Left renal pelvis (tissue), 4 donors: ENCODE results near the gene ARHGEF25. TPM values are rescaled to one million over a fixed set of nuclear protein-coding genes. Genes with fewer than 3 reads are reported as not detected.

Source experiments
- polyA plus RNA-seq, 4 donors: library from polyadenylated mRNA; unstranded; fragments of 120-200 nt; gene quantifications; one replicate each; pipeline ENCODE4 v1.2.1, GENCODE V29; 2013; ENCODE audit not compliant: insufficient read length in 4 of 4

Gene ARHGEF25
- polyA plus RNA-seq, 4 donors = 33.6 to 101 (median 36.9) TPM

Other genes with a start within 250 kb of the ARHGEF25 start
- gene R3HDM2, start 180.4 kb upstream of the ARHGEF25 start, polyA plus RNA-seq = 10 to 100 TPM; 65.5 to 99.8 (median 76.4) TPM
- under 1 TPM; 0.11 to 0.26 (median 0.17) TPM for gene INHBC, start 176.7 kb upstream of the ARHGEF25 start, polyA plus RNA-seq
- under 1 TPM; 0.36 to 0.78 (median 0.72) TPM for gene INHBE, start 156.1 kb upstream of the ARHGEF25 start, polyA plus RNA-seq
- gene GLI1, start 151.7 kb upstream of the ARHGEF25 start, polyA plus RNA-seq = 10 to 100 TPM; 16.2 to 62.3 (median 22.1) TPM
- 1 to 10 TPM; 1.9 to 5.5 (median 2.9) TPM for gene ARHGAP9, start 131.6 kb upstream of the ARHGEF25 start, polyA plus RNA-seq
- gene MARS1, start 123.4 kb upstream of the ARHGEF25 start, polyA plus RNA-seq = 100 to 1,000 TPM in 3 of 4 donors, 10 to 100 TPM in 1; 94.7 to 164 (median 118) TPM
- gene DDIT3, start 90.9 kb upstream of the ARHGEF25 start, polyA plus RNA-seq = 10 to 100 TPM; 16.3 to 34.6 (median 29.8) TPM
- 10 to 100 TPM; 52.6 to 99.8 (median 61.2) TPM for gene MBD6, start 88.6 kb upstream of the ARHGEF25 start, polyA plus RNA-seq
- gene DCTN2, start 64.2 kb upstream of the ARHGEF25 start, polyA plus RNA-seq = 100 to 1,000 TPM; 144 to 176 (median 167) TPM
- 1 to 10 TPM in 2 of 4 donors, under 1 TPM in 2; 0.64 to 1.1 (median 0.86) TPM for gene KIF5A, start 61.4 kb upstream of the ARHGEF25 start, polyA plus RNA-seq
- 10 to 100 TPM; 21.9 to 47.1 (median 39.6) TPM for gene PIP4K2C, start 20.2 kb upstream of the ARHGEF25 start, polyA plus RNA-seq
- gene DTX3, start 6.6 kb upstream of the ARHGEF25 start, polyA plus RNA-seq = 10 to 100 TPM; 53.9 to 82.4 (median 62.2) TPM
- 1 to 10 TPM in 1 of 4 donors, under 1 TPM in 3; 0.79 to 6.1 (median 0.93) TPM for gene B4GALNT1, start 21.8 kb downstream of the ARHGEF25 start, polyA plus RNA-seq
- 100 to 1,000 TPM; 189 to 235 (median 201) TPM for gene OS9, start 82.7 kb downstream of the ARHGEF25 start, polyA plus RNA-seq
- gene AGAP2, start 127.3 kb downstream of the ARHGEF25 start, polyA plus RNA-seq = 1 to 10 TPM in 3 of 4 donors, under 1 TPM in 1; 0.79 to 1.5 (median 1.4) TPM
- gene TSPAN31, start 133.6 kb downstream of the ARHGEF25 start, polyA plus RNA-seq = 100 to 1,000 TPM in 2 of 4 donors, 10 to 100 TPM in 2; 67.7 to 108 (median 102) TPM
- gene CDK4, start 140.9 kb downstream of the ARHGEF25 start, polyA plus RNA-seq = 100 to 1,000 TPM; 199 to 236 (median 214) TPM
- gene MARCHF9, start 143.7 kb downstream of the ARHGEF25 start, polyA plus RNA-seq = 10 to 100 TPM in 3 of 4 donors, 1 to 10 TPM in 1; 9.9 to 25.9 (median 16.3) TPM
- 1 to 10 TPM in 2 of 4 donors, under 1 TPM in 2; 0.72 to 2.2 (median 0.96) TPM for gene CYP27B1, start 155.6 kb downstream of the ARHGEF25 start, polyA plus RNA-seq
- gene METTL1, start 160.7 kb downstream of the ARHGEF25 start, polyA plus RNA-seq = 10 to 100 TPM; 29.0 to 32.3 (median 31.5) TPM
- 10 to 100 TPM; 11.2 to 17.5 (median 11.7) TPM for gene EEF1AKMT3, start 161.2 kb downstream of the ARHGEF25 start, polyA plus RNA-seq
- 10 to 100 TPM; 23.4 to 47.4 (median 46.9) TPM for gene TSFM, start 171.4 kb downstream of the ARHGEF25 start, polyA plus RNA-seq
- gene AVIL, start 207.3 kb downstream of the ARHGEF25 start, polyA plus RNA-seq = 10 to 100 TPM in 1 of 4 donors, 1 to 10 TPM in 3; 5.1 to 18.0 (median 8.2) TPM
- gene CTDSP2, start 235.3 kb downstream of the ARHGEF25 start, polyA plus RNA-seq = 100 to 1,000 TPM; 235 to 272 (median 260) TPM